HCT116 (cell line): ENCODE measurements around the gene DNASE2B. TPM values are rescaled to one million over a fixed set of nuclear protein-coding genes. Genes with fewer than 3 reads are reported as not detected.

ENCODE experiments used
- ATAC-seq: fragments of 200-7000 bp; cut with Tn5 transposase; 2 replicates; pipeline ENCODE4 v1.9.1; 2020; ENCODE audit warnings: mild to moderate bottlenecking, moderate library complexity
- BruUV-seq: library from RNA; stranded (reverse); fragments of 400-500 nt; replicated peaks from 2 replicates; lab custom pipeline; 2021; lab: Mats Ljungman, UMichigan
- CTCF ChIA-PET: fragments of 300-600 bp; sonication (Branson Sonifier 250); formaldehyde crosslinking; loops from one replicate; lab custom pipeline; 2021; ENCODE audit warnings: antibody characterized with exemption; lab: Charles Lee
- POLR2A ChIA-PET: fragments of 300-600, 350-600 bp; sonication (Branson Sonifier 250); formaldehyde crosslinking; loops from one replicate; lab custom pipeline; 2021; ENCODE audit warnings: antibody characterized with exemption; lab: Charles Lee
- RAD21 ChIA-PET, 2 experiments: fragments of 300-600 bp; sonication (Branson Sonifier 250); formaldehyde crosslinking; loops; one replicate each; lab custom pipeline; 2023; ENCODE audit warnings: low total read pairs in 2 of 2; ENCODE audit not compliant: uncharacterized antibody in 2 of 2, unreplicated experiment in 2 of 2, low non-redundant PET in 1 of 2; lab: Charles Lee
- DNase-seq: peaks from one replicate; pipeline ENCODE4 v3.0.0-alpha.2; 2010; ENCODE audit warnings: low read depth, low spot score
- H2AFZ ChIP-seq: fragments of 200-600 bp; shearing (Covaris generic), sonication (generic); 2 replicates; pipeline ENCODE4 v1.6.1; 2017; ENCODE audit warnings: low read depth, mixed run types, mixed read lengths, antibody characterized with exemption, low read length; ENCODE audit not compliant: poor library complexity, severe bottlenecking
- H3K27ac ChIP-seq: 2 replicates; pipeline ENCODE4 v1.5.1; 2012; ENCODE audit warnings: low read depth, low read length
- H3K27me3 ChIP-seq: fragments of 200-600 bp; sonication (generic); 2 replicates; pipeline ENCODE4 v1.6.1; 2016; ENCODE audit warnings: mixed run types, low read length, mixed read lengths; ENCODE audit not compliant: insufficient read depth
- H3K36me3 ChIP-seq, 2 experiments: fragments of 200-500 bp in 1 of 2; fragments of 200-600 bp in 1 of 2; sonication (Bioruptor generic) in 1 of 2; sonication (generic) in 1 of 2; 2 replicates each; pipeline versions ENCODE4 v1.5.1 to v1.6.1; 2014 to 2016; ENCODE audit warnings: low read length in 2 of 2, inconsistent platforms in 1 of 2, mixed read lengths in 1 of 2, mixed run types in 1 of 2; ENCODE audit not compliant: insufficient read depth in 2 of 2, control insufficient read depth in 1 of 2
- H3K4me1 ChIP-seq, 2 experiments: fragments of 200-600 bp in 1 of 2; sonication (generic) in 1 of 2; 2 replicates each; pipeline versions ENCODE4 v1.5.1 to v1.6.1; 2012 to 2017; ENCODE audit warnings: low read length in 2 of 2, inconsistent platforms in 1 of 2, mild to moderate bottlenecking in 1 of 2, mixed read lengths in 1 of 2, mixed run types in 1 of 2, moderate library complexity in 1 of 2; ENCODE audit not compliant: insufficient read depth in 2 of 2, control insufficient read depth in 1 of 2
- H3K4me2 ChIP-seq: fragments of 200-600 bp; sonication (generic); 2 replicates; pipeline ENCODE4 v1.6.1; 2017; ENCODE audit warnings: mixed run types, low read length, mixed read lengths
- H3K4me3 ChIP-seq, 2 experiments: fragments of 200-600 bp in 1 of 2; sonication (generic) in 1 of 2; replicated peaks in 1 of 2; 2 replicates each; pipeline ENCODE4 v1.5.1; 2011 to 2016; ENCODE audit warnings: low read length in 2 of 2, control low read depth in 1 of 2, low read depth in 1 of 2, mild to moderate bottlenecking in 1 of 2, mixed read lengths in 1 of 2, mixed run types in 1 of 2
- H3K79me2 ChIP-seq: fragments of 200-600 bp; sonication (generic); 2 replicates; pipeline ENCODE4 v1.6.1; 2017; ENCODE audit warnings: mild to moderate bottlenecking, mixed run types, low read length, moderate library complexity, mixed read lengths; ENCODE audit not compliant: insufficient read depth
- H3K9ac ChIP-seq: fragments of 200-600 bp; sonication (generic); 2 replicates; pipeline ENCODE4 v1.6.1; 2016; ENCODE audit warnings: low read length, mixed read lengths
- H3K9me2 ChIP-seq: fragments of 200-600 bp; sonication (generic), shearing (Covaris generic); 2 replicates; pipeline ENCODE4 v1.6.1; 2017; ENCODE audit warnings: mixed run types, mild to moderate bottlenecking, moderate library complexity; ENCODE audit not compliant: insufficient read depth
- H3K9me3 ChIP-seq, 2 experiments: fragments of 200-500 bp in 1 of 2; fragments of 200-600 bp in 1 of 2; sonication (Bioruptor generic) in 1 of 2; sonication (generic) in 1 of 2; 2 replicates each; pipeline ENCODE4 v1.6.1; 2014 to 2017; ENCODE audit warnings: low read length in 2 of 2, mixed read lengths in 2 of 2, inconsistent platforms in 1 of 2, low read depth in 1 of 2, mild to moderate bottlenecking in 1 of 2, mixed run types in 1 of 2, moderate library complexity in 1 of 2; ENCODE audit not compliant: control insufficient read depth in 1 of 2, insufficient read depth in 1 of 2
- H4K20me1 ChIP-seq: fragments of 200-600 bp; sonication (generic), shearing (Covaris generic); 2 replicates; pipeline ENCODE4 v1.6.1; 2017; ENCODE audit warnings: mixed run types, mild to moderate bottlenecking, moderate library complexity; ENCODE audit not compliant: insufficient read depth
- CBX3 ChIP-seq: IDR thresholded peaks from 2 replicates; pipeline ENCODE4 v1.6.1; 2012; ENCODE audit warnings: low read depth
- ELF1 ChIP-seq: IDR thresholded peaks from 2 replicates; pipeline ENCODE4 v1.6.1; 2012; ENCODE audit warnings: low read depth, borderline replicate concordance
- EZH2phosphoT487 ChIP-seq: fragments of 200-600 bp; IDR thresholded peaks from 2 replicates; pipeline ENCODE4 v1.6.1; 2018; ENCODE audit warnings: antibody characterized with exemption, borderline replicate concordance
- FOSL1 ChIP-seq: IDR thresholded peaks from 2 replicates; pipeline ENCODE4 v1.6.1; 2012; ENCODE audit warnings: low read depth
- JUND ChIP-seq: IDR thresholded peaks from 2 replicates; pipeline ENCODE4 v1.6.1; 2012
- RAD21 ChIP-seq: IDR thresholded peaks from 2 replicates; pipeline ENCODE4 v1.6.1; 2012; ENCODE audit warnings: low read depth, mild to moderate bottlenecking
- SIN3A ChIP-seq: IDR thresholded peaks from 2 replicates; pipeline ENCODE4 v1.6.1; 2012; ENCODE audit warnings: low read depth
- SRF ChIP-seq: IDR thresholded peaks from 2 replicates; pipeline ENCODE4 v1.6.1; 2012; ENCODE audit warnings: low read depth
- YY1 ChIP-seq: IDR thresholded peaks from 2 replicates; pipeline ENCODE4 v1.6.1; 2011; ENCODE audit warnings: low read length, low read depth, moderate library complexity, mild to moderate bottlenecking; ENCODE audit not compliant: insufficient replicate concordance; ENCODE audit errors: extremely low read depth
- ZFX ChIP-seq: fragments of 450-650 bp; IDR thresholded peaks from 2 replicates; pipeline ENCODE4 v1.6.1; 2017
- intact Hi-C: fragments of 100-400 bp; cut with micrococcal nuclease; formaldehyde crosslinking; loops from 2 replicates; pipeline ENCODE4 v1.10.0; 2022
- total RNA-seq: library from RNA; stranded (reverse); gene quantifications from one replicate; pipeline ENCODE4 v1.2.1, GENCODE V29; 2021; ENCODE audit not compliant: unreplicated experiment
- TF ChIP-seq, protein P1 (sequence below): IDR thresholded peaks from 2 replicates; pipeline ENCODE4 v1.6.1; 2012
- TF ChIP-seq, protein P2 (sequence below), 3 experiments: fragments of 200-600 bp in 1 of 3; sonication (generic) in 1 of 3; IDR thresholded peaks in 2 of 3; conservative IDR thresholded peaks in 1 of 3; 2 replicates each; pipeline ENCODE4 v1.5.1; 2012 to 2017; ENCODE audit warnings: low read depth in 2 of 3, low read length in 2 of 3, antibody characterized with exemption in 1 of 3, borderline replicate concordance in 1 of 3, control low read depth in 1 of 3, mild to moderate bottlenecking in 1 of 3, mixed read lengths in 1 of 3, mixed run types in 1 of 3, moderate library complexity in 1 of 3; ENCODE audit not compliant: insufficient read depth in 1 of 3

Gene DNASE2B
- total RNA-seq, 1 experiment from 2014 or later, result 0.42 TPM

DNA sequence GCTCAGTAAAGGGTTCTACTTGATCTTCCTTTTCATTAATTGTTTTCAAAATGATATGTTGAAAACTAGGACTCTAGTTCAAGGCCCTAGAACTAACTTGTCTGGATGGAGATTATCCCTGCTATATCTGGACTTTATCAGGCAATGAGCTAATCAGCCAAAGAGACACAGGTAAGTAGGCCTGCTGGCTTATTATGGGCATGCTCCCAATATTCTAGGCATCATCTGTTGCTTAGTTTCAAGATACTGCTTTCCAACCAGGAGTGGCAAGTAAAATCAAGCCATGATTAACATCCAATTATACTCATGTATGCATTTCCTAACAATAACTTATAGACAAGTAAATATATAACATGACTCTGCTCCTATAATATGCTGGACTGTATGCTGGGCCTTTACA, 4.2 kb downstream of the DNASE2B start:
- ATAC-seq (no peak), DNase-seq (no peak)
- Histone ChIP-seq H3K27me3 (no peaks in the 10 kb centered on the region), H3K36me3 (no peaks in the 10 kb centered on the region; a peak in 1 of 4 replicates), H3K4me3 (no peak overlapping the region), H3K9me3 (no peaks in the 10 kb centered on the region), H3K4me1 (peaks cover 16 to 32% of the 10 kb centered on the region in 2 experiments), H2AFZ (no peak overlapping the region), H3K4me2 (no peak overlapping the region), H3K79me2 (no peaks in the 10 kb centered on the region), H3K27ac (no peak overlapping the region), H4K20me1 (no peaks in the 10 kb centered on the region), H3K9ac (no peak overlapping the region), H3K9me2 (no peaks in the 10 kb centered on the region)
- TF ChIP-seq, protein P1, sequence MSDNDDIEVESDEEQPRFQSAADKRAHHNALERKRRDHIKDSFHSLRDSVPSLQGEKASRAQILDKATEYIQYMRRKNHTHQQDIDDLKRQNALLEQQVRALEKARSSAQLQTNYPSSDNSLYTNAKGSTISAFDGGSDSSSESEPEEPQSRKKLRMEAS, result no peak
- no peak for TF ChIP-seq CBX3
- TF ChIP-seq YY1, result no peak
- TF ChIP-seq EZH2phosphoT487, result no peak
- no peak for TF ChIP-seq JUND
- no peak for TF ChIP-seq FOSL1
- TF ChIP-seq SRF, result no peak
- TF ChIP-seq ELF1, result no peak
- TF ChIP-seq, protein P2, sequence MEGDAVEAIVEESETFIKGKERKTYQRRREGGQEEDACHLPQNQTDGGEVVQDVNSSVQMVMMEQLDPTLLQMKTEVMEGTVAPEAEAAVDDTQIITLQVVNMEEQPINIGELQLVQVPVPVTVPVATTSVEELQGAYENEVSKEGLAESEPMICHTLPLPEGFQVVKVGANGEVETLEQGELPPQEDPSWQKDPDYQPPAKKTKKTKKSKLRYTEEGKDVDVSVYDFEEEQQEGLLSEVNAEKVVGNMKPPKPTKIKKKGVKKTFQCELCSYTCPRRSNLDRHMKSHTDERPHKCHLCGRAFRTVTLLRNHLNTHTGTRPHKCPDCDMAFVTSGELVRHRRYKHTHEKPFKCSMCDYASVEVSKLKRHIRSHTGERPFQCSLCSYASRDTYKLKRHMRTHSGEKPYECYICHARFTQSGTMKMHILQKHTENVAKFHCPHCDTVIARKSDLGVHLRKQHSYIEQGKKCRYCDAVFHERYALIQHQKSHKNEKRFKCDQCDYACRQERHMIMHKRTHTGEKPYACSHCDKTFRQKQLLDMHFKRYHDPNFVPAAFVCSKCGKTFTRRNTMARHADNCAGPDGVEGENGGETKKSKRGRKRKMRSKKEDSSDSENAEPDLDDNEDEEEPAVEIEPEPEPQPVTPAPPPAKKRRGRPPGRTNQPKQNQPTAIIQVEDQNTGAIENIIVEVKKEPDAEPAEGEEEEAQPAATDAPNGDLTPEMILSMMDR (IDR thresholded peaks at IDR 0.05 in 2 of 3, conservative IDR thresholded peaks at IDR 0.05 in 1 of 3; ENCODE audit: borderline replicate concordance in 1 of 3, insufficient read depth in 1 of 3, low read depth in 2 of 3, low read length in 2 of 3), result no peak
- TF ChIP-seq ZFX, result no peak
- no peak for TF ChIP-seq RAD21
- no peak for TF ChIP-seq SIN3A
- RAD21 ChIA-PET, result no interaction called here
- CTCF ChIA-PET, result no interaction called here
- intact Hi-C loops, result no loop called here
- POLR2A ChIA-PET, result no interaction called here
- BruUV-seq, result no TSS peak
